ENCODE data around the gene SYNJ2BP. TPM values are rescaled to one million over a fixed set of nuclear protein-coding genes. Genes with fewer than 3 reads are reported as not detected.

Gene SYNJ2BP, protein sequence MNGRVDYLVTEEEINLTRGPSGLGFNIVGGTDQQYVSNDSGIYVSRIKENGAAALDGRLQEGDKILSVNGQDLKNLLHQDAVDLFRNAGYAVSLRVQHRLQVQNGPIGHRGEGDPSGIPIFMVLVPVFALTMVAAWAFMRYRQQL
- 15.4 and 15.5 TPM in 2 replicates for total RNA-seq

DNA sequence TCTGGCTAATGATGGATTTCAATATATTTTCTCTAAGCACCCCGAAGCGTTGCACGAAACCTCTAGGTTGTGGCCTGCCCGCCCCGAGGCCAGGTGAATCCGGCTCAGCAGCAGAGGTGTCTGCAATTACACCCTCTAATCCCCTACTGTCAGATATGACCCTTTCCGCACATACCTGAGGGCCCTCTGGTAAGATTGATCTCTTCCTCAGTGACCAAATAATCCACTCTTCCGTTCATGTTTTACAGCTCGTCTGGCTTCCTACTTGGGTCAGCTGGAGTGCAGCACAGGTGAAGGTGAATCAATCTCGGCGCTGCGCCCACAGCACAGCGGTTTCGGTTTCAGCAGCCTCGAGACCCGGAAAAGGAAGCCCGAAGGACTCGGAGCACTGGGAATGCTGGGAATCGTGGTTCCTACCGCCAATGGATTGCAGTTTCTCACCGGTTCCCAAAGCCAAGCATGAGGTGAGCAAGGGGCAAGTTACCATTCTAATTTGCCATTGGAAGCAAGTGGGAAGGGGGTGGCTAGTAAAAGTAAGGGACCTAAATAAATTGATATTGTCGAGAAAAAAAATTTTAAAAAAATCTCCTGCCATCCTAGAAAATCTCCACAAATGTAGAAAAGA is at the start of gene SYNJ2BP:
Gene SYNJ2BP (minus strand): TSS at position 366 of the 625 bp plus-strand sequence. CDS start 127 bp downstream, at position 239.

GRCh38 chr14:70451874-70452273 is 35.0 kb upstream of the SYNJ2BP start, which contains the start of gene ADAM21:
Gene ADAM21, plus strand, starts transcription at chr14:70452174. Its CDS starts 5,326 bp downstream, at chr14:70457500.

Other genes with a start within 250 kb of the SYNJ2BP start
- 0.09 and 1.4 TPM in 2 replicates for gene SLC8A3, start 228.1 kb downstream of the SYNJ2BP start, total RNA-seq
- 31.6 and 43.7 TPM in 2 replicates for gene COX16, start 57.4 kb downstream of the SYNJ2BP start, total RNA-seq
- gene ADAM21, start 35.1 kb upstream of the SYNJ2BP start, total RNA-seq, result 0.18 and 0.38 TPM in 2 replicates
- 0.45 and 1.2 TPM in 2 replicates for gene ADAM20, start 117.9 kb upstream of the SYNJ2BP start, total RNA-seq
- gene MED6, start 183.6 kb upstream of the SYNJ2BP start, total RNA-seq, result 19.9 and 21.3 TPM in 2 replicates
- gene TTC9, start 224.8 kb upstream of the SYNJ2BP start, total RNA-seq, result under 0.01 TPM in 2 replicates